GF-D8 (cell line): ENCODE results near the gene PPARG.

Experiments used
- DNase-seq: peaks from one replicate; lab custom pipeline; 2025; lab: John Stamatoyannopoulos, UW

PPARG gene

GRCh38 chr3:12345584-12346494, 57.0 kb downstream of the PPARG start:
- no peak for DNase-seq

GRCh38 chr3:12347301-12347700, 58.4 kb downstream of the PPARG start:
- DNase-seq, result no peak

GRCh38 chr3:12349895-12350811, 61.3 kb downstream of the PPARG start:
- DNase-seq, result peak; percentile 93

GRCh38 chr3:12351145-12351544, 62.3 kb downstream of the PPARG start:
- peak; percentile 78 for DNase-seq

GRCh38 chr3:12352253-12352652, 63.4 kb downstream of the PPARG start:
- DNase-seq, result peak; percentile 12

- no peak for DNase-seq
These were observed 63.9 kb downstream of the PPARG start for GRCh38 chr3:12352755-12353154.

GRCh38 chr3:12353796-12354525, 65.1 kb downstream of the PPARG start:
- peak; percentile 25 for DNase-seq

GRCh38 chr3:12356175-12356574, 67.3 kb downstream of the PPARG start:
- DNase-seq, result no peak

- DNase-seq, result no peak
These were observed 68.1 kb downstream of the PPARG start for GRCh38 chr3:12356996-12357395.

- DNase-seq, result no peak
These were observed 68.6 kb downstream of the PPARG start for GRCh38 chr3:12357456-12357855.

GRCh38 chr3:12363397-12364195, 74.7 kb downstream of the PPARG start:
- no peak for DNase-seq

- no peak for DNase-seq
These were observed 78.5 kb downstream of the PPARG start for GRCh38 chr3:12367346-12367745.

- no peak for DNase-seq
These were observed 80.2 kb downstream of the PPARG start for GRCh38 chr3:12369029-12369428.

GRCh38 chr3:12369598-12369997, 80.7 kb downstream of the PPARG start:
- no peak for DNase-seq

GRCh38 chr3:12370758-12371157, 81.9 kb downstream of the PPARG start:
- no peak for DNase-seq

GRCh38 chr3:12371525-12372140, 82.8 kb downstream of the PPARG start:
- DNase-seq, result no peak

- DNase-seq, result no peak
These were observed 83.9 kb downstream of the PPARG start for GRCh38 chr3:12372741-12373280.

- no peak for DNase-seq
These were observed 86.7 kb downstream of the PPARG start for GRCh38 chr3:12375572-12375971.

- no peak for DNase-seq
These were observed 91.0 kb downstream of the PPARG start for GRCh38 chr3:12379640-12380429.

- peak; percentile 16 for DNase-seq
These were observed 91.6 kb downstream of the PPARG start for GRCh38 chr3:12380461-12380860.
